H9 (cell line): ENCODE data around the gene POU2F2. TPM values are rescaled to one million over a fixed set of nuclear protein-coding genes. Genes with fewer than 3 reads are reported as not detected.

Experiments used
- DNase-seq: peaks from one replicate; pipeline ENCODE4 v3.0.0-alpha.2; 2017
- H2AFZ ChIP-seq: one replicate; pipeline ENCODE4 v1.6.1; 2013; ENCODE audit warnings: mild to moderate bottlenecking, low read length, control low read depth, moderate library complexity
- H2AK5ac ChIP-seq: 2 replicates; pipeline ENCODE4 v1.6.1; 2013; ENCODE audit warnings: low read length, control low read depth, mixed read lengths; ENCODE audit not compliant: insufficient read length
- H2BK120ac ChIP-seq: one replicate; pipeline ENCODE4 v1.6.1; 2013; ENCODE audit warnings: low read depth, mild to moderate bottlenecking, low read length, control low read depth, inconsistent platforms; ENCODE audit not compliant: poor library complexity, severe bottlenecking
- H2BK12ac ChIP-seq: 2 replicates; pipeline ENCODE4 v1.6.1; 2013; ENCODE audit warnings: low read length, control low read depth, mixed read lengths, low read depth; ENCODE audit not compliant: insufficient read length
- H2BK15ac ChIP-seq: 2 replicates; pipeline ENCODE4 v1.6.1; 2013; ENCODE audit warnings: low read depth, low read length, control low read depth
- H2BK20ac ChIP-seq: one replicate; pipeline ENCODE4 v1.6.1; 2013; ENCODE audit warnings: low read depth, mild to moderate bottlenecking, low read length, control low read depth, inconsistent platforms; ENCODE audit not compliant: poor library complexity, severe bottlenecking
- H2BK5ac ChIP-seq: 2 replicates; pipeline ENCODE4 v1.6.1; 2013; ENCODE audit warnings: low read length, control low read depth, mixed read lengths; ENCODE audit not compliant: insufficient read length
- H3K14ac ChIP-seq: 2 replicates; pipeline ENCODE4 v1.6.1; 2013; ENCODE audit warnings: low read length, control low read depth; ENCODE audit not compliant: insufficient read depth
- H3K18ac ChIP-seq: 2 replicates; pipeline ENCODE4 v1.6.1; 2013; ENCODE audit warnings: low read depth, mild to moderate bottlenecking, mixed read lengths, low read length, control low read depth; ENCODE audit not compliant: insufficient read length
- H3K23ac ChIP-seq: 2 replicates; pipeline ENCODE4 v1.6.1; 2013; ENCODE audit warnings: low read length, control low read depth, mixed read lengths, low read depth; ENCODE audit not compliant: insufficient read length
- H3K23me2 ChIP-seq: 2 replicates; pipeline ENCODE4 v1.6.1; 2013; ENCODE audit warnings: low read depth, mild to moderate bottlenecking, mixed read lengths, low read length, control low read depth; ENCODE audit not compliant: insufficient read length, poor library complexity, severe bottlenecking
- H3K27ac ChIP-seq: 2 replicates; pipeline ENCODE4 v1.5.1; 2013; ENCODE audit warnings: low read length, control low read depth, mixed read lengths, low read depth; ENCODE audit not compliant: insufficient read length
- H3K27me3 ChIP-seq: 2 replicates; pipeline ENCODE4 v1.6.1; 2013; ENCODE audit warnings: low read length, control low read depth, inconsistent platforms; ENCODE audit not compliant: insufficient read depth
- H3K4ac ChIP-seq: 2 replicates; pipeline ENCODE4 v1.6.1; 2013; ENCODE audit warnings: low read depth, mild to moderate bottlenecking, control low read depth, inconsistent platforms, low read length, moderate library complexity
- H3K4me1 ChIP-seq: 2 replicates; pipeline ENCODE4 v1.6.1; 2013; ENCODE audit warnings: low read length, control low read depth, inconsistent platforms; ENCODE audit not compliant: insufficient read depth
- H3K4me2 ChIP-seq: 2 replicates; pipeline ENCODE4 v1.6.1; 2013; ENCODE audit warnings: low read length, control low read depth, mixed read lengths; ENCODE audit not compliant: insufficient read length, insufficient read depth
- H3K56ac ChIP-seq: 2 replicates; pipeline ENCODE4 v1.6.1; 2013; ENCODE audit warnings: low read depth, mild to moderate bottlenecking, mixed read lengths, low read length, control low read depth; ENCODE audit not compliant: insufficient read length
- H3K79me1 ChIP-seq: 2 replicates; pipeline ENCODE4 v1.6.1; 2013; ENCODE audit warnings: low read depth, mild to moderate bottlenecking, moderate library complexity, low read length, control low read depth, inconsistent platforms; ENCODE audit not compliant: insufficient read depth, poor library complexity, severe bottlenecking
- H3K79me2 ChIP-seq: 2 replicates; pipeline ENCODE4 v1.6.1; 2013; ENCODE audit warnings: low read length, control low read depth, inconsistent platforms; ENCODE audit not compliant: insufficient read depth
- H3K9ac ChIP-seq: 2 replicates; pipeline ENCODE4 v1.6.1; 2013; ENCODE audit warnings: low read length, control low read depth, mixed read lengths; ENCODE audit not compliant: insufficient read length; ENCODE audit errors: extremely low read depth
- H3K9me3 ChIP-seq: one replicate; pipeline ENCODE4 v1.6.1; 2013; ENCODE audit warnings: low read depth, low read length, inconsistent platforms; ENCODE audit not compliant: control insufficient read depth
- H3T11ph ChIP-seq: one replicate; pipeline ENCODE4 v1.6.1; 2013; ENCODE audit warnings: mild to moderate bottlenecking, low read length, control low read depth, inconsistent platforms
- H4K20me1 ChIP-seq: one replicate; pipeline ENCODE4 v1.6.1; 2013; ENCODE audit not compliant: control insufficient read depth, insufficient read length, insufficient read depth
- H4K5ac ChIP-seq: 2 replicates; pipeline ENCODE4 v1.6.1; 2013; ENCODE audit warnings: low read depth, mild to moderate bottlenecking, mixed read lengths, low read length, control low read depth; ENCODE audit not compliant: insufficient read length
- H4K8ac ChIP-seq: replicated peaks from 2 replicates; pipeline ENCODE4 v1.6.1; 2013; ENCODE audit warnings: low read length, control low read depth, mixed read lengths, low read depth; ENCODE audit not compliant: insufficient read length
- H4K91ac ChIP-seq: 2 replicates; pipeline ENCODE4 v1.6.1; 2013; ENCODE audit warnings: low read depth, mild to moderate bottlenecking, moderate library complexity, mixed read lengths, low read length, control low read depth; ENCODE audit not compliant: insufficient read length
- H3K27ac Mint-ChIP-seq, 3 experiments: 2 replicates in 2 of 3; 3 replicates in 1 of 3; pipeline ENCODE4 v1.8.0; 2020 to 2021; ENCODE audit warnings: mixed read lengths in 3 of 3, mild to moderate bottlenecking in 1 of 3, moderate library complexity in 1 of 3
- H3K27me3 Mint-ChIP-seq: 2 replicates; pipeline ENCODE4 v1.8.0; 2021; ENCODE audit warnings: low read depth, mild to moderate bottlenecking, moderate library complexity, mixed read lengths
- H3K36me3 Mint-ChIP-seq, 3 experiments: 2 replicates in 2 of 3; 3 replicates in 1 of 3; pipeline ENCODE4 v1.8.0; 2020 to 2021; ENCODE audit warnings: low read depth in 3 of 3, mixed read lengths in 3 of 3; ENCODE audit not compliant: insufficient read depth in 1 of 3
- H3K4me1 Mint-ChIP-seq, 2 experiments: 2 replicates each; pipeline ENCODE4 v1.8.0; 2020; ENCODE audit warnings: mixed read lengths in 2 of 2
- H3K4me3 Mint-ChIP-seq, 2 experiments: 2 replicates in 1 of 2; 3 replicates in 1 of 2; pipeline ENCODE4 v1.8.0; 2020 to 2021; ENCODE audit warnings: mild to moderate bottlenecking in 2 of 2, mixed read lengths in 2 of 2, moderate library complexity in 1 of 2
- H3K9me3 Mint-ChIP-seq, 2 experiments: 2 replicates in 1 of 2; 3 replicates in 1 of 2; pipeline ENCODE4 v1.8.0; 2020; ENCODE audit warnings: mild to moderate bottlenecking in 2 of 2, mixed read lengths in 2 of 2, moderate library complexity in 1 of 2
- CTCF ChIP-seq: fragments of 200-600 bp; sonication (generic); conservative IDR thresholded peaks from 3 replicates; pipeline ENCODE4 v1.8.0; 2021; ENCODE audit warnings: antibody characterized with exemption, mild to moderate bottlenecking
- whole genome bisulfite sequencing: extraction: QIAGEN DNeasy Blood & Tissue Kit; methylation state at CpG from one replicate; pipeline ENCODE4 v1.1.7; 2013; ENCODE audit warnings: missing lambda C conversion rate, low lambda C conversion rate, mixed read lengths; ENCODE audit not compliant: insufficient read length; ENCODE audit errors: extremely low coverage; 5-methylcytosine and 5-hydroxymethylcytosine counted together
- total RNA-seq: library from RNA; stranded (reverse); gene quantifications from 2 replicates; pipeline ENCODE4 v1.2.1, GENCODE V29; 2021

Gene POU2F2
- total RNA-seq, 1 experiment from 2014 or later: 2.9 TPM

GRCh38 chr19:42134535-42135070 is 2.4 kb upstream of the POU2F2 start:
- Histone ChIP-seq H4K8ac (no peak overlapping the region), H3K9me3 (no peaks in the 10 kb centered on the region), H2BK120ac (no peak overlapping the region), H3T11ph (no peak overlapping the region), H4K20me1 (no peaks in the 10 kb centered on the region), H2BK20ac (no peak overlapping the region), H3K27me3 (no peaks in the 10 kb centered on the region), H3K79me1 (no peaks in the 10 kb centered on the region), H3K4me2 (no peak overlapping the region), H3K14ac (no peak overlapping the region), H3K9ac (no peak overlapping the region), H3K4ac (no peak overlapping the region), H4K91ac (no peak overlapping the region), H2AK5ac (no peak overlapping the region), H3K27ac (no peak overlapping the region), H3K79me2 (no peaks in the 10 kb centered on the region), H3K23me2 (peaks cover 6% of the 10 kb centered on the region), H3K18ac (no peak overlapping the region), H3K56ac (no peak overlapping the region), H2AFZ (no peak overlapping the region), H2BK12ac (no peak overlapping the region), H2BK5ac (no peak overlapping the region), H4K5ac (no peak overlapping the region), H2BK15ac (no peak overlapping the region), H3K4me1 (no peaks in the 10 kb centered on the region), H3K23ac (no peak overlapping the region)
- TF ChIP-seq CTCF: no peak
- no peak for DNase-seq
- Mint-ChIP-seq H3K9me3 (no peaks in the 10 kb centered on the region; a peak in 1 of 5 replicates), H3K4me1 (peaks cover 22% of the 10 kb centered on the region in 2 experiments), H3K36me3 (no peaks in the 10 kb centered on the region), H3K27ac (no peak overlapping the region; a peak in 1 of 7 replicates), H3K27me3 (peaks cover 69% of the 10 kb centered on the region), H3K4me3 (peak overlapping the region in 1 of 2 experiments; percentile 35; a peak in 1 of 5 replicates)
- WGBS: no CpG with 5 or more reads among the region's 26 CpGs
